GM12873 (cell line): ENCODE results near the gene DCN.

Experiments
- CTCF ChIP-seq: IDR thresholded peaks from 2 replicates; pipeline ENCODE4 v1.5.1; 2012; ENCODE audit warnings: low read depth, mild to moderate bottlenecking, moderate library complexity, low read length, control low read depth; ENCODE audit not compliant: insufficient read depth; ENCODE audit errors: missing control alignments

Gene DCN

GRCh38 chr12:91203610-91204009 is 21.0 kb upstream of the DCN start:
- no peak for TF ChIP-seq CTCF

- TF ChIP-seq CTCF, result no peak
Observed at GRCh38 chr12:91202390-91202789, 19.8 kb upstream of the DCN start.

DNA sequence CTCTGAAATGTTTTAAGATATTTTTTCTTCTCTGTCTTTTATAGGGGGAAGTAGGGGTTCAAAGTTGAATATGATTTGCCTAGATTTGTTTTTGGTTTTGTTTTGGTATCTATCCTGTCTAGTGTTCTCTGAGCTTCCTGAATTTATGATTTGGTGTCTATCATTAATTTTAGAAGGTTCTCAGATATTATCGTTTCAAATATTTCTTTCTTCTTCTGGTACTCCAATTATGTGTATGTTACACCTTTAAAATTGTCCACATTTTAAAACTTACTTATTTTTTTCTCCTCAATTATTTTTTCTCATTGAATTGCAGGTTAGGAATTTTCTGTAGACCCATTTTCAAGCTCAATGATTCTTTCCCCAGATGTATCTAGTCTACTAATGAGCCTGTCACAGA is 13.8 kb upstream of the DCN start:
- no peak for TF ChIP-seq CTCF

GRCh38 chr12:91194500-91194899 is 11.9 kb upstream of the DCN start:
- TF ChIP-seq CTCF, result no peak

- no peak for TF ChIP-seq CTCF
Observed at GRCh38 chr12:91191513-91192111, 9.0 kb upstream of the DCN start.

- no peak for TF ChIP-seq CTCF
Observed at GRCh38 chr12:91189516-91189915, 6.9 kb upstream of the DCN start.

DNA sequence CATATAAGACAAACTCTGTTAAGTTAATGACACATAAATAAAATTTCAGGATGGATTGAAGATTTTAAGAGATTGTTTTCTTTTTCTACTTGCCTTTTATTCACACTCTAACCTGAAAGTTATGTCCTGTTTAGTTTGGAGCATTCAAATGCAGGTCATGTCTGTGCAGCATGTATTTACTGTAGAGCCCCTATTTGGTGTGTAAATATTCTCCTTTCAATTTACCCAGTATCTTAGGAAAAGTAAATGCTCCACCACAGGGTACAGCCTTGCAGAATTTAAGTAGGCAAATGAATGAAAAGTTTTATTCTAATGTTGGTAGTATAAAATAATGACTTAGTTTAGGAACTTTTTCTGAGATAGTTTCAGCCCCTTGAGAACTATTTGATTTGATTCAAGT is 6.2 kb upstream of the DCN start:
- no peak for TF ChIP-seq CTCF
